Activated CD4-positive, alpha-beta T cell treated with anti-CD3 and anti-CD28 coated beads, Interleukin-2, amount 50 U/mL, for 24 hours (primary cell): ENCODE data around the gene CARS1.
A peak's percentile ranks its signal among the peaks of the same experiment; 100 is the strongest.
"Not testable (repeated sequence)": the region's sequence is repeated elsewhere in the genome, so short reads cannot be mapped to it uniquely, and the experiment has no call there.

Source experiments
- DNase-seq, 2 donors: peaks; one replicate each; pipeline ENCODE4 v3.0.0-alpha.2; 2020; ENCODE audit warnings: low read depth in 1 of 2, low spot score in 1 of 2

CARS1 gene

GRCh38 chr11:3063876-3064275, 6.7 kb upstream of the CARS1 start:
- DNase-seq = not testable (repeated sequence)

GRCh38 chr11:3063432-3063831, 6.2 kb upstream of the CARS1 start:
- not testable (repeated sequence) for DNase-seq

GRCh38 chr11:3060436-3061025, 3.3 kb upstream of the CARS1 start:
- DNase-seq = no peak

- DNase-seq = no peak
Observed at GRCh38 chr11:3058753-3059664, 1.8 kb upstream of the CARS1 start.

GRCh38 chr11:3056296-3057068, 741 bp downstream of the CARS1 start:
- DNase-seq = no peak

GRCh38 chr11:3055891-3056290, 1.3 kb downstream of the CARS1 start:
- DNase-seq = no peak

DNA sequence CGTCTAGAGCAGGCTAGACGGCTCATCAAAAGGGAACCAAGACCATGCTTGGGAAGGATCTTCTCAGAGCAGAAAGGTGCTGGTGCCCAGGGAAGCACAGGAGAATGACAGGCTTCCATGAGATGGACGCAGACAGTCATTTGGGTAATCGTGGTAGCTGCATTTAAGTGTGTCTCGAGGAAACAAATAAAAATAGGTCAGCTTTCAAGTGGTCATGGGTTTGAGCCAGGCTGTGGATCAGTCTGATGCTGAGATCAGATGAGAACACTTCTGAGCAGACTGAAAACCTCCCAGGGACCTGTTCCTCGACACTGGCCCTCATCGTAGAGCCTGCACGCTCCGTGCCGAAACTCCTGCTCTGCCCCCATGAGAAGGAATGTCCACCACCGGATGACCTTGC, 4.7 kb downstream of the CARS1 start:
- DNase-seq = no peak

DNA sequence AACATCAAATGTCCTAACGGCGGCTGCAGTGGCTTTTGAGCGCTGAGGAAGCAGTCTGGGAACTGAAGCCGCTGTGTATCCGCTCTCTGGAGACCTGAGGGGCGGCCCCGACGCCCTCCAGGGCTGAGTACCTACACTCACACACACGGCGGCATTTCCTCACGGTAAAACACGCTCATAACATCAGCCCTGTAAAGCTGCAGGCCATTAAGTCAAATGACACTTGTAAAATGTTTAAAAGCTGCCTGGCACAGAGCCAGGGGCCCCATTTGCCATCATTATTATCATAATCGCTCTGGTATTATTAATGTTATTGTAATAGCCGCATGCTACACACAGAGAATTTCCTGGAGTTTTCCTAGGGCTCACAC, 5.1 kb downstream of the CARS1 start:
- DNase-seq = no peak

DNA sequence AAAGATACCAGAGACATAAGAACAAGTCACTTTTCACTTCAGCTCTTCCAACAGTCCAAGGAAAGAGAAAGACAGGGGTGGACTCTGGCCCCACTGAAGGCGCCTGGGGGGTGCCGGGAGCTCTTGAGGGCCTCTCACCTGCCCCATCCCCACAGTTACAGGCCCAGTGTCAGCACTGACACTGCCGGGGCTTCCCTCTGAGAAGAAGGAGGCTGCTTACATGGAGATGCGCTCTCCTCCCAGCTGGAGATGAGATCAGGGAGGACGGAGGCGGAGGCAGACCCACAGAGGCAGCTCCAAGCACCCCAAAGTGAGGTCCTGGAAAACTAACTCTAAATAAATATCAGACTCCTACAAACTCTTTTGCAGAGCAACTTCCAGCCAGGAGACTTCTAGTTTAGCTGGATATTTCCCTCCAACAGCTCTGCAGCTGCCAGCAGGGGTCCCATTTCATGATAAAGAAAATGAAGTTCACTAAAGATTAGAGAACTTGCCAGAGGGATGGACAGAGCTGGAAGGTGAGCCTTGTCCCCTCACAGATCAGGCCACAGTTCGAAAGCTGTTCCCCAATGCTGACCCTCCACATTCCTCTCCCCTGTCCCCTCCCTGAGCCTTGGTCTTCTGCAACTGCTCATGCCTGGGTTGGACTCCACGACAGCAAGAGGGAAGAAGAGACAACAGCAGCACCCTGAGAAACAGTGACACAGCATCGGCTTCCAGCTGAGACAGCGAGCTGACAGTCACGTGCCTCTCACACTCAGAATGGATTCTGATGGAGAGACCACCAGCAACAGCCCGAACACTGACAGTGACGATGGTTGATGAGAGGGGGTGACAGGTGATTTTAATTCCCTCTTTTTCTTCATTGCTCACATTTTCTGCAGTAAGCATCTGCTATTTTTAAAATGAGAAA, 5.8 kb downstream of the CARS1 start:
- DNase-seq = no peak

GRCh38 chr11:3050386-3051195, 6.6 kb downstream of the CARS1 start:
- no peak for DNase-seq

DNA sequence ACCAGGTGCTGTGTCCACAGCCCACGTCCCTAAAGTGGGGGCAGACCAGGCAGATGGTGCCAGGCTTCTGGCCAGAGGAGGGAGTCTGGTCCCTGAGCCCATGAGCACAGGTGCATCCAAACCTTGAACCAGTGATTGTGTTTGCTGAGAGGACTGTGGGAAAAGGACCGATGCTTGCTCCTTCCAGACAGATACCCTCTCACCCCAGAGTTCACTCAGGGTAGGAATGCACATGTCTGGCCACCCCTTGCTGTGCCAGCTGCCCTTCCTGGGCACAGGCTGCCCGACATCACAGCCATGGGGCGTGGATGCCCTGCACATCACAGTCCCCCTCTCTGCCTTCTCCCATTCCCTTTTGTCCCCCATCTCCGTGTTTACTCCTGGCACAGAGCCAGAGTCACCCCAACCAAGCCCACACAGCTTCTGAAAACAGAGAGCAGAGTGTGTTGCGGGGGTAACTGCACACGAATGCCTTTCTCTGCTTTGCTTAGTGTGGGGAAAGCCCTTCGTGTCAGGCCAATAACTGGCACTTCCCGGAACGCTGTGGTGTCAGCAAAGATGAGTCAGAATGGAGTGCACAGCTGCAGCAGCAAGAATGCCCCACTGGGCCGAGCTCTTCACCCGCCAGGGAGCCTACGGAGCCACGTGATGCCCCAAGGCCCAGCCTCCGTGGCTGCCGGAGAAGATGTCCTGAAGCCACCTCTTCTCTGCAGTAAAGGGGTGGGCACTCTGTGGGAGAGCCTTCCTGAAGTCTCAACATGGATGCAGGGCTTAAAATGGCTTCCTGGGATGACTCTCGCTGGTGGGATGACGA, 7.6 kb downstream of the CARS1 start:
- DNase-seq = peak; percentile 37 to 46

- no peak for DNase-seq
Observed at GRCh38 chr11:3047637-3048036, 9.6 kb downstream of the CARS1 start.

DNA sequence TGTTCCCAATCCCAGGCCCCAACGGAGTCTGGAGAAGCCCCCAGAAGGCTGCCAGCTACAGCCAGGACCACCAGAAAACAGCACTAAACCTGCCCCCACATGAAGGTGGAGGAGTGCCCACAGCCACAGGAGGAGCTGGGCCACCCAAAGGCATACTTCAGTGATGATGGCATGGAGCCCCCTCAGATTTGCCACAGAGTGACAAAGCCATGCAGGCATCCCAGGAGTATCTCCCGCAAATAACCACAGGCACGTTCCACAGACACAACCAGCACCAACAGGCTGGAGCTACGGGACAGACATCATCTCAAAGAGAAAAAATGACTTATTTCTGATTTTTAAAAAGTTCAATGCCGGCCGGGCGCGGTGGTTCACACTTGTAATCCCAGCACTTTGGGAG, 10.6 kb downstream of the CARS1 start:
- no peak for DNase-seq

GRCh38 chr11:3046190-3046589, 11.0 kb downstream of the CARS1 start:
- no peak for DNase-seq

DNA sequence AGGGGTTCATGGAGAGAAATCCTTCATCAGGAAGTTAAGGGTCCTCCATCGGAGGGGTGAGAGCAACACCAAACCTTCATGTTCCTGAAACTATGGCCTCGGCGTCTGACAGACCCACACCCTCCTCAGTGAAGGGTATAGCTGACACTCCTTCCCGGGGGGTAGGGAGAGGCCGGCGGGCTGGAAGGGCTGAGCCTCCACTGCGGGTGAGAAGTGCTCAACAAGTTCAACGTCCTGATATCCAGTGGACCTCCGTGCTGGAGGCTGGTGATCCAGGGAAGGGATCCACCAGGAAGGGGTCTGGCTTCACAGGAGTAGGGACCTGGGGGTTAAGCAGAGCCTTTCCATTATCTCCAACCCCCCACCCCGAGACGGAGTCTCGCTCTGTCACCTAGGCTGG, 12.3 kb downstream of the CARS1 start:
- DNase-seq = no peak

- DNase-seq = no peak
Observed at GRCh38 chr11:3044004-3044403, 13.2 kb downstream of the CARS1 start.

GRCh38 chr11:3043315-3043871, 13.8 kb downstream of the CARS1 start:
- DNase-seq = no peak

DNA sequence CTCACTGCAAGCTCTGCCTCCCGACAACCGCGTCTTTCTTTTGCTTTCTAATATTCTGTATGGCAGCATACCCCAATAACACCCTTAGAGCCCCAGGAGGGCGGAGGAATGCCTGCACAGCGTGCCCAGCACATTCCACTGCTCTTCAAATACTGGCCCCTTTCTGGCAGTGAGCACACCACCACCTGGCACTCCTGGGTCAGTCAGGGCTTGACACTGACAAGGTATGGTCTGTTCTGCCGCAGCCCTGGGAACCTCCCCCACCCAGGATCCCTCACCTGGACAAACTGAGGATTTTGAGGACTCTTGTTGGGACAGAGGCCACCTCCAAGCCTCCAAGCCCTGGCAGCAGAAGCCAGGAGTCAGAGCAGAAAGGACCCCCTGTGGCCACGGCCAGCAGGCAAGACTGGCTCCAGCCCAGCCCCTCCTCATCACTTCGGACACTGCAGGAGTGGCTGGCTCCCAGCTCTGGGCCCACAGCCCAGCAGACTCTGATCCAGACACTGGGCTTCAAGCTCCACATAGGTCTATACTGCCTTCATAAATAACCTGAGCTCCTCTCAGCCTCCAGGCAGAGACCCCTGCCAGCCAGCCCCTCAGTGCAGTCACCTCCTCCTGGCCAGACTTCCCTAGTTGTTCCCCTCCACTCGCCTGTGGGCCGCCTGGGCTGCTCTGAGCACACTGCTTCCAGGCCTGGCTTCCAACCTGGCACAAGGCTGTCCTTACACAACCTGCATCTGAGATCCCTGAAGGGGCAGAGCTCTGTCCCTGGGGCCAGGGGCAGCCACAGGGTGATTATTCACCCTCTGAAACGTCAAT, 14.5 kb downstream of the CARS1 start:
- no peak for DNase-seq
